K562 (cell line): Measurements from ENCODE around the gene PCSK2.

Experiments
- ARNT ChIP-seq, 2 experiments: fragments of 450-650 bp; IDR thresholded peaks; 2 replicates each; pipeline ENCODE4 v1.6.1; 2016; ENCODE audit warnings: mild to moderate bottlenecking in 1 of 2
- EZH2 ChIP-seq: IDR thresholded peaks from 2 replicates; pipeline ENCODE4 v1.6.1; 2012; ENCODE audit warnings: low read depth, mild to moderate bottlenecking, inconsistent platforms, low read length, borderline replicate concordance
- KLF16 ChIP-seq: IDR thresholded peaks from 2 replicates; pipeline ENCODE4 v1.6.1; 2016; ENCODE audit warnings: antibody characterized with exemption
- MAFF ChIP-seq: IDR thresholded peaks from 2 replicates; pipeline ENCODE4 v1.6.1; 2012; ENCODE audit warnings: low read length, improper control_type of control experiment
- MAX ChIP-seq: sonication (generic); formaldehyde crosslinking; IDR thresholded peaks from 2 replicates; pipeline ENCODE4 v1.9.0; 2022; ENCODE audit warnings: mild to moderate bottlenecking, missing genetic modification reagents
- PHF21A ChIP-seq: fragments of 450-650 bp; IDR thresholded peaks from 2 replicates; pipeline ENCODE4 v1.6.1; 2017; ENCODE audit warnings: low read depth, borderline replicate concordance
- PRDM10 ChIP-seq: fragments of 450-650 bp; IDR thresholded peaks from 2 replicates; pipeline ENCODE4 v1.6.1; 2018; ENCODE audit not compliant: partially characterized antibody
- SREBF2 ChIP-seq: sonication (generic); formaldehyde crosslinking; IDR thresholded peaks from 2 replicates; pipeline ENCODE4 v1.4.0; 2020; ENCODE audit warnings: mild to moderate bottlenecking, missing genetic modification reagents
- TARDBP ChIP-seq: fragments of 450-650 bp; IDR thresholded peaks from 2 replicates; pipeline ENCODE4 v1.6.1; 2016
- TCF3 ChIP-seq: sonication (generic); formaldehyde crosslinking; IDR thresholded peaks from 2 replicates; pipeline ENCODE4 v1.4.0; 2020; ENCODE audit warnings: mild to moderate bottlenecking, missing genetic modification reagents
- ZNF512 ChIP-seq: IDR thresholded peaks from 2 replicates; pipeline ENCODE4 v1.6.1; 2016; ENCODE audit warnings: missing genetic modification characterization, missing compliant biosample characterization
- ZNF586 ChIP-seq: fragments of 450-650 bp; formaldehyde crosslinking; conservative IDR thresholded peaks from 2 replicates; pipeline ENCODE4 v1.4.0; 2020; ENCODE audit warnings: mild to moderate bottlenecking, moderate library complexity
- ZNF830 ChIP-seq: fragments of 250-450 bp; sonication (Bioruptor Pico); IDR thresholded peaks from 2 replicates; pipeline ENCODE4 v1.5.0; 2021; ENCODE audit warnings: mild to moderate bottlenecking
- ZSCAN29 ChIP-seq: fragments of 450-650 bp; IDR thresholded peaks from 2 replicates; pipeline ENCODE4 v1.6.1; 2017

- no peak for TF ChIP-seq ZSCAN29
- no peak for TF ChIP-seq ZNF830 (CRISPR knock-in tag)
- no peak for TF ChIP-seq SREBF2 (CRISPR knock-in tag)
- no peak for TF ChIP-seq ZNF586 (CRISPR knock-in tag)
- TF ChIP-seq ARNT (IDR thresholded peaks at IDR 0.05) = no peak
- TF ChIP-seq PRDM10 = no peak
- no peak for TF ChIP-seq ZNF512 (tag)
- no peak for TF ChIP-seq KLF16
- no peak for TF ChIP-seq MAFF
- TF ChIP-seq TARDBP = no peak
- no peak for TF ChIP-seq EZH2
- TF ChIP-seq PHF21A = no peak
- no peak for TF ChIP-seq MAX (CRISPR knock-in tag)
- no peak for TF ChIP-seq TCF3 (CRISPR knock-in tag)
These were observed 132.0 kb downstream of the PCSK2 start for GRCh38 chr20:17358854-17359253.
